ENCODE measurements around the gene DDX39A. TPM values are rescaled to one million over a fixed set of nuclear protein-coding genes. Genes with fewer than 3 reads are reported as not detected.
"Not testable (repeated sequence)": the region's sequence is repeated elsewhere in the genome, so short reads cannot be mapped to it uniquely, and the experiment has no call there.

The DDX39A gene
- total RNA-seq, 5 donors from 2014 or later (not counting 1 experiment from before 2014, with no cell fraction given) = 159 to 280 (median 179) TPM

- POLR2A ChIA-PET; ATAC-seq (replicated peaks in 1 of 4): not testable (repeated sequence)
- CTCF ChIA-PET = interaction anchor here in 1 of 2 donors (1.1 kb wide), 1 partner anchor 12 kb away, joined by 3 read pairs; no protein-coding TSS in a partner anchor
Measured at GRCh38 chr19:14403145-14403930, 15.8 kb downstream of the DDX39A start.

GRCh38 chr19:14402332-14403144 is 16.6 kb downstream of the DDX39A start:
- CTCF ChIA-PET = no interaction called here
- Mint-ChIP-seq H3K9me3 (no peaks in the 10 kb centered on the region), H3K27ac (peak overlapping the region; percentile 28 to 50)

More at GRCh38 chr19:14403145-14403930, 15.8 kb downstream of the DDX39A start:
- not testable (repeated sequence) for H3K27me3 ChIP-seq (replicated peaks in 1 of 2; ENCODE audit: control insufficient read depth in 2 of 2, extremely low read depth in 1 of 2, insufficient read depth in 2 of 2, low read length in 1 of 2); H3K27ac ChIP-seq (ENCODE audit: low read length); H3K27ac Mint-ChIP-seq; H3K9me3 Mint-ChIP-seq; H3K4me3 ChIP-seq (ENCODE audit: control insufficient read depth in 1 of 2, extremely low read depth in 1 of 2, low read length in 1 of 2); H3K27me3 Mint-ChIP-seq; H3K9me3 ChIP-seq
- peak in 1 of 35 experiments; percentile 15 for DNase-seq
- no CpG with 5 or more reads among the region's 15 CpGs for WGBS (ENCODE audit: insufficient coverage)
- peaks cover 42% of the 10 kb centered on the region for H3K36me3 Mint-ChIP-seq
- H3K4me1 Mint-ChIP-seq = peaks cover 18 to 33% (median 29%) of the 10 kb centered on the region in 3 donors
- Histone ChIP-seq H3K36me3 (ENCODE audit: control insufficient read depth in 2 of 2, extremely low read depth in 1 of 2, insufficient read depth in 1 of 2, low read length in 1 of 2) (peaks cover 28 to 91% of the 10 kb centered on the region in 2 donors), H3K4me1 (ENCODE audit: control insufficient read depth in 1 of 2, extremely low read depth in 1 of 2, insufficient read depth in 2 of 2, low read length in 2 of 2) (peaks cover 0 to 36% of the 10 kb centered on the region in 2 experiments)
- H3K4me3 Mint-ChIP-seq = peak overlapping the region in 1 of 3 donors; percentile 30

GRCh38 chr19:14401468-14402195 is 17.5 kb downstream of the DDX39A start:
- Histone ChIP-seq H3K4me3 (ENCODE audit: control insufficient read depth in 1 of 2, extremely low read depth in 1 of 2, low read length in 1 of 2) (no peak overlapping the region), H3K27me3 (replicated peaks in 1 of 2; ENCODE audit: control insufficient read depth in 2 of 2, extremely low read depth in 1 of 2, insufficient read depth in 2 of 2, low read length in 1 of 2) (no peaks in the 10 kb centered on the region), H3K4me1 (ENCODE audit: control insufficient read depth in 1 of 2, extremely low read depth in 1 of 2, insufficient read depth in 2 of 2, low read length in 2 of 2) (peaks cover 0 to 27% of the 10 kb centered on the region in 2 experiments), H3K27ac (ENCODE audit: low read length) (no peak overlapping the region), H3K9me3 (no peaks in the 10 kb centered on the region), H3K36me3 (ENCODE audit: control insufficient read depth in 2 of 2, extremely low read depth in 1 of 2, insufficient read depth in 1 of 2, low read length in 1 of 2) (peaks cover 20 to 85% of the 10 kb centered on the region in 2 donors)
- WGBS (ENCODE audit: insufficient coverage) = 99% methylated on average over 16 of the region's 18 CpGs
- ChIA-PET CTCF (interaction anchor here in 1 of 2 donors (0.5 to 0.7 kb wide), 2 partner anchors 13 to 265 kb away, joined by 3 read pairs; partner anchors contain the start of gene ASF1B), POLR2A (interaction anchor here (0.5 to 0.7 kb wide), 4 partner anchors 17 to 44 kb away, joined by 3 to 4 read pairs (median 4); no protein-coding TSS in a partner anchor)
- Mint-ChIP-seq H3K9me3 (no peaks in the 10 kb centered on the region), H3K36me3 (peaks cover 43% of the 10 kb centered on the region), H3K27me3 (no peaks in the 10 kb centered on the region), H3K4me3 (peak overlapping the region in 1 of 3 donors; percentile 29), H3K4me1 (peaks cover 15 to 36% (median 24%) of the 10 kb centered on the region in 3 donors), H3K27ac (peak overlapping the region; percentile 72 to 73)
- DNase-seq (peak in 2 of 35 experiments; percentile 19 to 32), ATAC-seq (replicated peaks in 1 of 4) (no peak)

More at GRCh38 chr19:14402332-14403144, 16.6 kb downstream of the DDX39A start:
- Mint-ChIP-seq H3K27me3 (no peaks in the 10 kb centered on the region), H3K4me1 (peaks cover 15 to 37% (median 27%) of the 10 kb centered on the region in 3 donors), H3K4me3 (peak overlapping the region in 1 of 3 donors; percentile 29), H3K36me3 (peaks cover 43% of the 10 kb centered on the region)
- POLR2A ChIA-PET = interaction anchor here in 1 of 2 donors (0.7 kb wide), 2 partner anchors 34 to 43 kb away, joined by 4 read pairs; no protein-coding TSS in a partner anchor
- H3K27ac ChIP-seq (ENCODE audit: low read length) = no peak overlapping the region
- no peak for ATAC-seq (replicated peaks in 1 of 4)
- H3K27me3 ChIP-seq (replicated peaks in 1 of 2; ENCODE audit: control insufficient read depth in 2 of 2, extremely low read depth in 1 of 2, insufficient read depth in 2 of 2, low read length in 1 of 2) = no peaks in the 10 kb centered on the region
- 95% methylated on average over 19 of the region's 26 CpGs for WGBS (ENCODE audit: insufficient coverage)
- no peak overlapping the region for H3K4me3 ChIP-seq (ENCODE audit: control insufficient read depth in 1 of 2, extremely low read depth in 1 of 2, low read length in 1 of 2)
- peaks cover 0 to 33% of the 10 kb centered on the region in 2 experiments for H3K4me1 ChIP-seq (ENCODE audit: control insufficient read depth in 1 of 2, extremely low read depth in 1 of 2, insufficient read depth in 2 of 2, low read length in 2 of 2)
- peaks cover 27 to 88% of the 10 kb centered on the region in 2 donors for H3K36me3 ChIP-seq (ENCODE audit: control insufficient read depth in 2 of 2, extremely low read depth in 1 of 2, insufficient read depth in 1 of 2, low read length in 1 of 2)
- no peaks in the 10 kb centered on the region for H3K9me3 ChIP-seq
- DNase-seq = peak in 2 of 35 experiments; percentile 33 to 37

GRCh38 chr19:14400951-14401431 is 18.1 kb downstream of the DDX39A start:
- Mint-ChIP-seq H3K4me1 (peaks cover 13 to 30% (median 24%) of the 10 kb centered on the region in 3 donors), H3K4me3 (peak overlapping the region in 1 of 3 donors; percentile 29), H3K36me3 (peaks cover 47% of the 10 kb centered on the region), H3K9me3 (no peaks in the 10 kb centered on the region), H3K27ac (peak overlapping the region; percentile 72 to 73), H3K27me3 (no peaks in the 10 kb centered on the region)
- Histone ChIP-seq H3K9me3 (no peaks in the 10 kb centered on the region), H3K4me3 (ENCODE audit: control insufficient read depth in 1 of 2, extremely low read depth in 1 of 2, low read length in 1 of 2) (no peak overlapping the region), H3K4me1 (ENCODE audit: control insufficient read depth in 1 of 2, extremely low read depth in 1 of 2, insufficient read depth in 2 of 2, low read length in 2 of 2) (peaks cover 0 to 26% of the 10 kb centered on the region in 2 experiments), H3K36me3 (ENCODE audit: control insufficient read depth in 2 of 2, extremely low read depth in 1 of 2, insufficient read depth in 1 of 2, low read length in 1 of 2) (peaks cover 15 to 87% of the 10 kb centered on the region in 2 donors), H3K27ac (ENCODE audit: low read length) (no peak overlapping the region), H3K27me3 (replicated peaks in 1 of 2; ENCODE audit: control insufficient read depth in 2 of 2, extremely low read depth in 1 of 2, insufficient read depth in 2 of 2, low read length in 1 of 2) (no peaks in the 10 kb centered on the region)
- POLR2A ChIA-PET = interaction anchor here (0.5 to 0.9 kb wide), 3 partner anchors 17 to 37 kb away, joined by 3 to 5 read pairs (median 3); no protein-coding TSS in a partner anchor
- 61% methylated on average over 7 of the region's 11 CpGs for WGBS (ENCODE audit: insufficient coverage)
- peak in 1 of 4 experiments; percentile 22 for ATAC-seq (replicated peaks in 1 of 4)
- CTCF ChIA-PET = interaction anchor here in 1 of 2 donors (0.7 kb wide), 1 partner anchor 264 kb away, joined by 3 read pairs; the partner anchor contains the start of gene ASF1B
- no peak for DNase-seq

- not testable (repeated sequence) for H3K9me3 Mint-ChIP-seq; ATAC-seq (replicated peaks in 1 of 4)
- POLR2A ChIA-PET = interaction anchor here in 1 of 2 donors (0.5 to 1.3 kb wide), 2 partner anchors 11 to 31 kb away, joined by 3 to 4 read pairs; no protein-coding TSS in a partner anchor
Measured at GRCh38 chr19:14397168-14397567, 22.0 kb downstream of the DDX39A start.

More at GRCh38 chr19:14397168-14397567, 22.0 kb downstream of the DDX39A start:
- H3K4me3 Mint-ChIP-seq = peak overlapping the region in 1 of 3 donors; percentile 46
- H3K9me3 ChIP-seq; H3K27ac ChIP-seq (ENCODE audit: low read length); H3K4me3 ChIP-seq (ENCODE audit: control insufficient read depth in 1 of 2, extremely low read depth in 1 of 2, low read length in 1 of 2); H3K27me3 Mint-ChIP-seq; H3K27me3 ChIP-seq (replicated peaks in 1 of 2; ENCODE audit: control insufficient read depth in 2 of 2, extremely low read depth in 1 of 2, insufficient read depth in 2 of 2, low read length in 1 of 2); DNase-seq: not testable (repeated sequence)
- WGBS (ENCODE audit: insufficient coverage) = no CpG with 5 or more reads among the region's 16 CpGs
- H3K27ac Mint-ChIP-seq = peak overlapping the region; percentile 34 to 61
- peaks cover 11 to 34% (median 12%) of the 10 kb centered on the region in 3 donors for H3K4me1 Mint-ChIP-seq
- Histone ChIP-seq H3K4me1 (ENCODE audit: control insufficient read depth in 1 of 2, extremely low read depth in 1 of 2, insufficient read depth in 2 of 2, low read length in 2 of 2) (peaks cover 0 to 21% of the 10 kb centered on the region in 2 experiments), H3K36me3 (ENCODE audit: control insufficient read depth in 2 of 2, extremely low read depth in 1 of 2, insufficient read depth in 1 of 2, low read length in 1 of 2) (peaks cover 33 to 87% of the 10 kb centered on the region in 2 donors)
- CTCF ChIA-PET = interaction anchor here in 1 of 2 donors (0.6 kb wide), 2 partner anchors 35 to 36 kb away, joined by 3 read pairs; no protein-coding TSS in a partner anchor
- H3K36me3 Mint-ChIP-seq = peaks cover 36% of the 10 kb centered on the region
